ENCODE measurements around the gene NACC1.

NACC1 gene

DNA sequence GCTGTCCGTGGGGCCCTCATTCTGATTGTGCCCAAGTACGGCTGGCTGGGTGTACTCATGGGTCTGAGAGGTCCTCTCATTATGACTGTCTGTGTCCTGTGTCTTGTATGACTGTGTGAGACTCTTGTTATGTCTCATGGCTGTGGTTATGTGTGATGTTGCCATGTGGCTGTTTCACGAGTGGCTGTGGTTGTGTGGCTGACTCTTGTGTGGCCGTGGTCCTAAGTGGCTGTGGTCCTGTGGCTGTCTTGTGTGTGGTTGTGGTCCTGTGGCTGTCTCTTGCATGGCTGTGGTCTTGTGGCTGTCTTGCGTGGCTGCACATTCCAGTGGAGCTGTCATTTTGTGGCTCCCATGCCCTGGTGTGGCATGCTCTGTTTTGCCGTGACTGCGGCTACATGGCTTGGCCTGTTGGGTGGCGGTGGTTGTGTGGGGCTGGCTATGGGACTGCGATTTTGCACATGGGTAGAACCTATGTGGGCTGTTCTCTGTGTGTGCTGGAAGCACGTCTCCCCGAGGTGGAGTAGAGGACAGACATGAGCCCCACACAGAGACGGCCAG, 18.0 kb upstream of the NACC1 start:
- no peak for DNase-seq (ENCODE audit: low read depth in 2 of 2)

DNA sequence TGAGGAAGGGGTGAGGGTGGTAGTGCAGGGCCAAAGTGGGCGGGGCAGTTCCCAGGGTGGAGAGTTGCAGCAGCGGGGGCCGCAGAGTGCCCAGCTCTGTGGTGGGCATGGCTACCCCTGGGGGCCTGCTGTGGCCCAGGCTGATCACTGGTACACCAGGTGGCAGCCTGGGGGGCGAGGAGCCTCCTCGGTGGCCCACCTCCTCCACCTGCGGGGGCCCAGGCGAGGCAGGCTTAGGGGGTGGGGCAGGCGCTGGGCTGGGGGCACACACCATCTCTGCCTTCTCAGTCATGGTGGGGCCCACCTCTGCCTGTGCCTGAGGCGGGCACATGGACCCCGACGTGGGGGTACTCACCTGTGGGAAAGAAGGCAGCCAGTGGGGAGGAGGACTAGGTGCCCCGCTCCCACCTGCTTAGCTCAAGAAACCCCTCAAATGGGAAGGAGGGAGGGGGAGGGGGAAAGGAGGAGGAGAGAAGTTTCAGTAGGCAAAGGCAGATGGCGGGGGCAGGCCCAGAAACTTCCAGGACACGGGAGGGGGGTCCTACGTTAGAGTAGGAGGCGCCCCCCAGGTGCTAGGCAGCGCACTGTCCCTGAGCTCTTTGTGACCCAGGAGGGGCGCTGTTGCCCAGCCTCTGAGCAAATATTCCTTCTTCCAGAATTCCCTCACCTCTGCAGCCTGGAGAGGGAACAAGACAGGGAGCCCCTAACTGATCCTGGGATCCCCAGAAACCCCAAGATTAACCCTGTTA, 17.0 kb upstream of the NACC1 start:
- DNase-seq (ENCODE audit: low read depth in 2 of 2), result no peak

DNA sequence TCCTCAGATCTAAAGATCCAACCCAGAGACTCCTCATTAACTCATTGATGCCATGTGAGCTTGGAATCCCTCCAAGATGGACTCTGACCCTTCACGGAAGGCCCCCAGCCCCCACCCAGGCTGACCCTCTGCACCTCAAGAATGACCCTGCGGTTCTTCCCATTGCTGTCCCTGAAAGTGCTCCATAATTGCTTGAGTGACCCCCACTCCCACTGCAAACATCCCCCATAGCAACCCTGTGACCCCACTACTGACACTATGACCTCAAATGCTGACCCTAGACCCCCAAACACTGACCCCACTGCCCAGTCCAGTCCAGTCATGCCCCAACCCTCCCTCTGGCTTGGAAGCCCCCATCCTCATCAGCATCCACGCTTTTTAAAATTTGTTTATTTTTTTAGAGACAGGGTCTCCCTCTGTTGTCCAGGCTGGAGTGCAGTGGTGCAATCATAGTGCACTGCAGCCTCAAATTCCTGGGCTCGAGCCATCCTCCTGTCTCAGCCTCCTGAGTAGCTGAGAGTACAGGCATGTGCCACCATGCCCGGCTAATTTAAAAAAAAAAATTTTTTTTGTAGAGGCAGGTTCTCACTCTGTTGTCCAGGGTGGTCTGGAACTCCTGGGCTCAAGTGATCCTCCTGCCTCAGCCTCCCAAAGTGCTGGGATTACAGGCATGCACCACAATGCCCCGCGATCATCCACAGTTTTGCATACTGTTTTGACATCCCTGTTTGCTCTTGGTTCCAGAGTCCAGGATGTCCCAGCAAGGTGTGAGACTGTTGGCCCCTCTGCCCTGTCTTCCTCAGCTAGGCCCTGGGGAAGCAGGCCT, 16.3 kb upstream of the NACC1 start:
- DNase-seq (ENCODE audit: low read depth in 2 of 2), result no peak

DNA sequence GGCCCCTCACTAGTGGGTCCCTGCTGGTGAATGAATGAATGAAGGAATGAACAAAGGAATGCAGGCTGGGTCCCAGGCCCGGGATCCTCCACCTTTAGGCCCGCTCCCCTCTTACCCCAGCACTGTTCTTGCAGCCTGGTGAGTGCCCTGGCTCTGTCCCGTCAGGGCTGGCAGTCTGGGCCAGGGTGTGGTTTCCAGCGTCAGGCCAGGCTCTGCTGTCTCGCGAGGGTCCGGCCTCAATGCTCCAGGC, 15.7 kb upstream of the NACC1 start:
- no peak for DNase-seq (ENCODE audit: low read depth in 2 of 2)

DNA sequence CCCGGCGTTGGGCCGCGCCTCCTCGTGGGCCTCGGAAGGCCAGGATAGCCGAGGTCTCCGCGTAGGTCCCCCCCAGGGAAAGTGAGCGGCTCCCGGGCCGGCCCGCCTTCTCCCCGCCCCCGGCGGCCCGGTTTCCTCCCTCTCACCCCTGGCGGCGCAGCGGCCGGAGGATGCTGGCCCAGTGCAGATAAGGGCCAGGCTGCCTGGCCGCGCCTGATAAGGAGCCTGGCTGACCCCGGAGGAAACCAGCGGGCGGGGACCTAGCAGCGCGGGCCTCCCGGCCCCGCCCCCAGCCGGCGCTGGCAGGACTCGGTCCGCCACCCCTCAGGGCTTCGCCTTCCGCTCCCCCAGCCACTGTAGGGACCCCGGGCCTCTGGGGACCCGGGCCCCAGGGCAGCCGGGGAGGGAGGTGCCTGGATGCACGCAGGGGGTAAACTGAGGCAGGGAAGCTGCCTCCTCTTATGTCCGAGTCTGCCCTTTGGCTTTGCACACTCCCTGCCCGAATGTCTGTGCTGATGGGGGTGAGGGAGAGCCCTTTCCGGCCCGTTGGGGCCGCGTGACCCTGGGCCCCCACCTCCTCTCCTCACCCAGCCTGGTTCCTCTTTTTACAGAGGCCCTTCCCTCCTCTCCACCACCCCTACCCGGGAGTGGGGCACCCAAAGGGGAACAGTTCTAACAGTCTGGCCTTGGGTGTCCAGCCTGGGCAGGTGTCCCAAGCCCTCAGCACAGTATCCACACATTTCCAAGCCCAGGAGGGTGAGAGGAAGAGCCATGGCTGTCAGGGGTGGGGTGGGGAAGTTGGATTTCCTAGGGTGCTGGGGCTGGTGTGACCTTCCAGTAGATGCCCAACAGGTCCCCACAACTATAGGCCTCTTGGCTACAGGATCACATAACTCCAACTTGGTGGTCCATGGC, 15.1 kb upstream of the NACC1 start, which contains the start of gene LYL1:
TSS of gene LYL1 (minus strand) at position 193 of the 915 bp plus-strand sequence. CDS start 1,687 bp downstream, outside the sequence.
- DNase-seq (ENCODE audit: low read depth in 2 of 2), result no peak

DNA sequence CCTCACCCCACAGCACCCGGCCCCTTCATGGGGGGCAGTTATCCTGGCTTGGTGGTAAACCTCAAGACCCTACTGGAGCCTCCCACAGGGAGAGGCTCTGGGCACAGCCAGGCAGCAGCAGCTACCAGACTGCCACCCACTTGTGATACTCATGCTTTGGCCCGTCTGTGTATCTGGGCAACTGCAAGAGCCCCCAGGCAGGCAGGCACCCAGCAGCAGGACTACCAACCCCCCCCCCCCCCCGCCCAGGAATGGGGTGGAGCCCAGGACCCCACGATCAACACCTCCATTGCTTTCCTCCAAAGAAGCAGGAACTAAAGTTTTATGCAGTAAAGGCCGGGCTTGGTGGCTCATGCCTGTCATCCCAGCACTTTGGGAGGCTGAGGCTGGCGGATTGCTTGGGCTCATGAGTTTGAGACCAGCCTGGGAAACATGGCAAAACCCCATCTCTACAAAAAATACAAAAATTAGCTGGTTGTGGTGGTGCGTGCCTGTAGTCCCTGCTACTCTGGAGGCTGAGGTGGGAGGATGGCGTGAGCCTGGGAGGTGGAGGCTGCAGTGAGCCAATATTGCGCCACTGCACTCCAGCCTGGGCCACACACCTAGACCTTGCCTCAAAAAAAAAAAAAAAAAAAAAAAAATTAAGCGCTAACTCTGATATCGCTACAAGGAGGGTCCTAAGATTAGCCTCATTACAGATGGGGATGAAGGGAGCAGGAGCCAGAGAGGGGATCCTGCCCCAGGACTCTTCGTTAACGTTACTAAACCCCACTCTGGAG, 14.3 kb upstream of the NACC1 start:
- no peak for DNase-seq (ENCODE audit: low read depth in 2 of 2)

DNA sequence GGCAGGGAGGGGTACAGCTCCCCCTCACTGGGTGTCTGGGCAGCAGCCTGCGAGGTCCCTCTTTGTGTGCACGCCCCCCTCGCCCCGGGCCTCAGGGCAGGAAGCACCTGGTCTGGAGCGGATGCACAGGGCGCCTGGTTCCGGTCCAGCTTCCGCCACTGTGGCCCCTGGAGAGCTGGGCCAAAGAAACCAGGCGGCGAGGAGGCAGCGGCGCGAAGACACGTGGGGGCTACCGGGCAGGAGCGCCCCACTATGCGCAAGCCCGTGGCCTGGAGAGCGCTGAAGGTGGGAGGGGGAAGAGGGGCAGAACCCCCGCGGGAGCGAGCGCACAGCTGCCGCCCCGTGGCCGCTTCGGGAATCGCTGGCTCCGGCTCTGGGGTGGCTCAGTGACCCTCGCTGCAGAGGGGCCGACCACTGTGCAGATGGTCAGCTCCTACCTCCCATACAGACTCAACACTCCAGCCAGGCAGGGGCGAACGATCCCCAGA, 13.7 kb upstream of the NACC1 start:
- DNase-seq (ENCODE audit: low read depth in 2 of 2), result peak in 1 of 2 donors; percentile 49

DNA sequence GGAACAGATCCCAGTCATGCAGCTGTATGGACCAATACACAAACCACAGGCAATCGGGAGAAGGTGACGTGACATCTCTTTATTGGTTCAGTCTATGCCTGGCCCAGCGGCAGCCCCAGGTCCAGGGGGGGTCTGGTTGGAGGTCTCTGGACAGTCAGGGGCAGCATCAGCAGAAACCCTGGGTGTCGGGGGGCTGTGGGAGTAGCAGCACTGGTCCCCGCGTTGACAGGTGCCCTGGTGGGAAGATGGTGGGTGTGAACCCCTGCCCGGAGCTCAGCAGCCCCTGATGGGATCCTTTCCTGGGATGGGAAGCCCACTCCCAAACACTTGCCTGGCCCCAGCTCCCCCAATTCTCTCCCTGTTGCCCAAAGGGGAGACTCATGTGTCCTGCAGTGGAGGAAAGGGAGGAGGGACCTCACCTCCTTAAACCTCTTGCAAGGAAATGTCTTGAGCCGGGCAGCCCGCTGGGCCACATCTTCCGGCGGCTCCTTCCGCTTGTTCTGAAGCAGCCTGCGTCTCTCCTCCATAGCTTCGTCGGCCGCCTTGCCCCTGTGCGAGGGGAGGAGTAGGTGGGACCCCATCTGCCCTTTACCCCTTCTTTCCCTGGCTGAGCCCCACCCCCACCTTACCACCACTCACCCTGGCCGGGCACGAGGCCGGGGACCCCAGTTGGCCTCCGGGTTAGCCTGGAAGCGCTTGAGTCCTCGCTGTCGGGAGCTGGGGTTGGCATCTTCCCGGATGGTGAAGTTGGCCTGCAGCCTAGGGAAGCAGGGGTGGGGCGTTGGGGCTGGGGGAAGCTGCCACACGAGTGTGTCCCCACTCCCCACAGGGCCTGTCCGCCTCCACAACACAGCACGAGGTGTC, 13.0 kb upstream of the NACC1 start:
- no peak for DNase-seq (ENCODE audit: low read depth in 2 of 2)

DNA sequence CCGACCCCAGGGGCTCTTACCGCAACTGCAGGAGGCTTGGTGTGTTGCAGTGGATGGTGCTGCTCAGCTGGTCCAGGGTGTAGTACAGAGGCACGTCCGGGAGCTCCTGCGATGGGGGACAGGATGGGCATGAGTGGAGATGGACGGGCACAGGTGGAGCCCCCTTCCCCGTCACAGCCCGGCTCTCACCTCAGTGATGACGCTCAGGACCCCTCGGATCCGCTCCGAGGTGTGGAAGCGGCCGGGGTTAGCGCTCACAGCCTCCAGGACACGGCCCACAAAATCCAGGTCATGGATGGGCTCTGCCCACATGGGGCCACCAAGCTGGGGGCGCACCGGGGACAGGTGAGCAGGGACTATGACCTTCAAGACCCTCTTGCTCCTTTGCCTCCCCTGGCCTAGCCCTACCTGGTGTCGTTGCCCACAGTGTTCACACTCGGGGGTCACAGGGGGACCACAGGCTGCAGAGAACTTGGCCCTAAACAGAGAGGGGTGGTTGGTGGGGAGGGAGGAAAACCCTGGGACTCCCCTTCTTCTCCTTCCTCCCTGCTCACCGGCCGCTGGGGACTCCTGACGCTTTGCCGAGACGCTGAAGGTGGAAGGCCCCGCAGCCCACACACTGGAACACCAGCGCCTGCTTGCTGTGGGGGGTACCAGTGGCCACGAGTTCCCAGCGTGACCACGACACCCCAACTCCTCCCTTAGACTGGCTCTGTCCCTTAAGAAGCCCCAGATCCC, 8.5 kb upstream of the NACC1 start:
- DNase-seq (ENCODE audit: low read depth in 2 of 2), result no peak

DNA sequence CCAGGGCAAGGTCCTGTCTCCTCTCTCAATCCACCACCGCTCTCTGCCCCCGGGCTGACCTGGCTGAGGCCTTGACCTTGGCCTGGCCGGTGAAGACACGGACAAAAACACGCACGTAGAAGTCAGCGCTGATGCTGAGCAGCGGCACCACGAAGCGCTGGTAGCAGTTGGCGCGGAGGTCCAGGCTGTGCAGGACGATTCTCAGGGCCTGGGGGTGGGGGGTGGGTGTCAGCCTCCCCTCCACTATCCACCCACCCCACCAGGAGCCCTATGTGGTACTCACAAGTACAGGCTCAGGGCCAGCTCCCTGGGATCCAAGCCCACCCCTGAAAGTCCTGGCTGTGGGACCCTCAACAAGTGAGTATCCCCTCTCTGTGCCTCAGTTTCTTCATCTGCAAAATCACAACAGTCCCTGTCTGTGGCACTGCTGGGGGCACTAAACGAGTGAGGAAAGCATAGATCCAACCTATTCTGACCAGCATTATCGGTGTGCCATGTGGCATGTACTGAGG, 7.9 kb upstream of the NACC1 start:
- DNase-seq (ENCODE audit: low read depth in 2 of 2), result no peak

DNA sequence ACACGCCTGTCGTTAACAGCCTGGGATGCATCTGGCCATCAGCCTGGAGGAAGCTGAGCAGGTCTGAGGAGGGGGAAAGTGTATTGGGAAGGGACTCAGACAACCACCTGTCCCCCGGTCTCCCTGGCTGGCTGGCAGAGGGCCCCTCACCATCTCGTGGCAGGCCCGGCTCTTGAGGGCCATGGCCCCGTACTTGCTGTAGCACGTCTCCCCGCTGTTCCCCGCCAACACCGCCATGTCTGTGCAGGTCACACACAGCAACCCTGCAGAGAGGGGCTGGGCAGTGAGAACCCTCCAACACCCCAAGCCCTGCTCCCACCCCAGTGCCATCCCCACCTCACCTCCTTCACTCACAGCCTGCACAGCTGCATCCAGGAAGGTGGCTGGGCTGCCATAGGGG, 5.5 kb upstream of the NACC1 start:
- DNase-seq (ENCODE audit: low read depth in 2 of 2), result no peak

DNA sequence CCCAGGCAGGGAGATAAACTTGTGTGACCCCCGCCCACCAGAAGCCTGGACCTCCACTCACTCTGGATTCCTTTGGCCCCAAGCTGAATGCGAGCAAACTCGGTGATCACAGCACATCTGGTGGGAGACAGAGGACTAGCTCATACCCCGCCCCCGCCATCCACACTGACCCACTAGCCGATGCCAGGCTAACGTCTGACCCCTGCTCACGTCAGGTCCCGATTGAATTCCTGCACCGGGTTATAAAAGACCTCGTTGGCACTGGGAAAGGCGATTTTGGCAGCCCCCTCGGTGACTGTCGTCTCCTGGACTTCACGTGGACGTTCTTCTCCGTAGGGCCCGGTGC, 2.2 kb upstream of the NACC1 start:
- no peak for DNase-seq (ENCODE audit: low read depth in 2 of 2)

DNA sequence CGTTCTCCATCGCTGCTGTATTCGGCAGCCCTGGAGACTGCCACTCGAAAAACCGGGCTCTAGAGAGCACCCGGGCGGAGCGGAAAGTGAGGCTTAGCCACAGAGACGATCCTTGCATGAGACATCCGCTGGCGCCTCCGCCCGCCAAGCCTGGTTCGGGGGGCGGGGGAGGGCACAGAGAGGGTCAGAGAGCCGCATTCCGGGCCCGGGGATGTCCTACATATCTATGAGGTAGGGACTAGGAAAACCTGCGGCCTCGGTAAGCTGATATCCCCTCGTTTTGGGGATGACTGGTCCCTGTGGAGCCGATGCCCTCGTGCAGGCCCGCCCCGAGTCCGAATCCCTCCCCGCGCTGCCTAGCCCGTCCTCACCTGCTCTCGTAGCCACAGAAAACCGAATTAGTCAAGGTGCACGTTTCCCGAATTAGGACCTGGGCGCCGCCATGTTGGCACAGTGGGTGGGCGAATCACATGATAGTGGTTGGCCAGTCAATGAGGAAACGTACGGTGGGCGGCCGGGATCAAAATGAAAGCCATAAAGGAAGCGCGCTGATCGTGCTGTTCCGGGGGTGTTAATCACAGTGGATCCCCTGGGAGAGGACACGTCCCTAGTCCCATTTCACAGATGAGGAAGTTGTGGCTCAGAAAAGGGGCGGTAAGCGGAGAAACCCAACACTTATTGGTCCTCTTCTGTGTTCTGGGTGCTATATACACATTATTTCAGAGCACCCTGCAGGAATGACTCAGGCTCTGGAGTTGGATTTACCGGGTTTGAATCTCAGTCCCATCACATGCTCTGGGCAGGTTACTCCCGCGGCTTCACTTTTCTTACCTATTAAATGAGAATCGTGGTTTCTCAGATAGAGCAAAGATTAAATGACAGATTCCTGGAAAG, 1.5 kb upstream of the NACC1 start, which contains the start of gene TRMT1:
TSS of gene TRMT1 (minus strand) at position 459 of the 894 bp plus-strand sequence. CDS start at position 118, 341 bp downstream.
- peak; percentile 72 to 77 for DNase-seq (ENCODE audit: low read depth in 2 of 2)

DNA sequence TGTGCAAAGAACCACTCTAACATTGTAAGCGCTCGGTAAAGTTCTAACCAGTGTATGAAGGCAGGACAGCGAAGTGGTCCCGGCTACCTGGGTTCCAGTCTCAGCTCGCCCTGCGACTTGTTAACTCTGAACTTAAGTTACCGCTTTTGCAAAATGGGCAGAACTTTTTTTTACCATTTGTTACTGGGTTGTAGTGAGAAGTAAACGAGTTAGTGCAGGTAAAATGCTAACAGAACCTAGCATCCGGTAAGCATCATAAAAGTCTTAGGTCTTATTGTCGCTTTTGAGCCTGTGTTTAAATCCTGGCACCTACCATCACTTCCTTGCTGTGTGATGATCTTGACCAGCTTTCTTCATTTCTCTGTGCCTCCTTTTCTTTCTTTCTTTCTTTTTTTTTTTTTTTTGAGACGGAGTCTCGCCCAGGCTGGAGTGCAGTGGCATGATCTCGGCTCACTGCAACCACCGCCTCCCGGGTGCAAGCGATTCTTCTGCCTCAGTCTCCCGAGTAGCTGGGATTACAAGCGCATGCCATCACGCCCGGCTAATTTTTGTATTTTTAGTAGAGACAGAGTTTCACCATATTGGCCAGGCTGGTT, 790 bp upstream of the NACC1 start:
- no peak for DNase-seq (ENCODE audit: low read depth in 2 of 2)

DNA sequence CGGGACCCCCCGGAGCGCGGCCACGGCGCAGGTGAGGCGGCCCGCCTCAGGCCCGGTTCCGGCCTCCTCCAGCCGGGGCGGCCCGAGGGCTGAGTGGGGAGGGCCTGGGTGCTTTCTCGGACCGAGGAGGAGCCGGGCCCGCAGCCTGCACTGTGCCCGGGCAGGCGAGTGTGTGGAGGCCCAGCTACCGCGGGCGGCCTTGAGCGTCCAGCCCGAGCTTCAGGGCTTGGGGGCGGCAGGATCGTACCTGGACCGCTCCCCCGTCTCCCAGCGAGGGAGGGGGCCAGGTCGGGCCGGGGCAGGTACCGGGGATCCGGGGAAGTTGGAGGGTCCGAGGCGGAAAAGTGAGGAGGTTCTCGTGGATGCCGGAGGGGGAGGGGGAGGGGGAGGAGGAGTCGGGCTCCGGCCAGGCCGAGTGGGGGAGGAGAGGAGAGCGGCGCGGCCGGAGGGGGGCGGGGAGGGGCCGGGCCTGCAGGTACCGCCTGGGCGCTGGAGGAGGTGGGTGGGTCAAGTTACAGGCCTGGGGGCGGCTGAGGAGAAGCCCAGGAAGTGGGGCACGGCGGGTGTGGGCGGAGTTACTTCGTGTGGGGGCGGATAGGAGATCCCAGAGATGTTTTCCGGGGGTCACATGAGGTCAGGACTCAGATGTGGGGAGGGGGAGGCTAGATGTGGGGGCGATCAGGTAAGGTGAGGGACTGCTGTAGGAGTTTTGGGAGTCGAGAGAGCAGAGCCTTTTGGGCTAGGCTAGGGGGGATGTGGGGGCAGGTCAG, 545 bp downstream of the NACC1 start:
- no peak for DNase-seq (ENCODE audit: low read depth in 2 of 2)

DNA sequence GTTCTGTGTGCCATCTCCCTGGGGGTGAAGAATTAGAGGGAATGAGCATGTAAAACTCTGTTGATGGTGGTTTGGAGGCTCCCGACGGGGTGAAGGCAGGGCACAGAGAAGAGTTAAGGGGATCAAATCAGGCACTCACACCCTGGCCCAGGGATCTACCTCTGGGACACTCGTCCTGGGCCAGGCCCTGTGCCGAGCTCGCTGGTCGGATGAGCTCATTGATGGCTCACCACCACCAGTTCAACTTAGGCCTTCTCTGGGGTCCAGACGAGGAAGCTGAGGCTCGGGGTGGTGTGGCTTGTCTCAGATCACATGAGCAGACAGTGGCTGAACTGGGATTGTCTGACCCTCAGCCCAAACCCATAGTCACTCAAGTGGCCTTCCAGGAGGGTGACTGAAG, 1.6 kb downstream of the NACC1 start:
- DNase-seq (ENCODE audit: low read depth in 2 of 2), result no peak

DNA sequence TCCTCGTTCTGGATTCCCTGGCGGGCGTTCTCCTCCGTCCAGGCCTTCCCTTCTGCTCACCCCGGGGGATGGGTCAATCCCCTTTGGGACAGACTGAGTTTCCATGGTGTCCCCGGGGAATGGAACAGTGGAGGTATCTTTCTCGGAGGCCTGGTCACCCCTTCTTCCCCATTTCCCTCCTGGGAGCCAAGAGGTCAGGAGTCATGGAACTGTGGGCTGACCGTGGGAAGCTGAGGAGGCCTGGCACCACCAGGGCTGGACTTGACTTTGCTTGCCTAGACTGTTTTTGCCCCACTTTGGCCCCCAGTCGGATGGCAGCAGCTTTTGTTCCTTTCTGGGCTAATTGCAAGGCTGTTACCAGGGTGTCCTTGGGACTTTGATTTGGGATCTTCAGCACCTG, 2.0 kb downstream of the NACC1 start:
- no peak for DNase-seq (ENCODE audit: low read depth in 2 of 2)

All from stimulated activated CD8-positive, alpha-beta memory T cell treated with anti-CD3 and anti-CD28 coated beads, Interleukin-2, amount 100 ng/mL, for 1 hour (primary cell).